ENCODE data around the gene SEZ6L. TPM values are rescaled to one million over a fixed set of nuclear protein-coding genes. Genes with fewer than 3 reads are reported as not detected.

The SEZ6L gene
- total RNA-seq, 1 experiment from 2014 or later: 0.83 TPM

GRCh38 chr22:26164174-26164573 is 5.1 kb upstream of the SEZ6L start:
- Histone ChIP-seq H3K36me3 (replicated peaks; ENCODE audit: control insufficient read depth, insufficient read depth, low read length) (no peaks in the 10 kb centered on the region), H3K27me3 (ENCODE audit: control insufficient read depth, insufficient read depth, low read length) (peaks cover 15% of the 10 kb centered on the region), H3K4me3 (ENCODE audit: insufficient read depth, low read depth, low read length) (no peak overlapping the region)
- DNase-seq: no peak

GRCh38 chr22:26168330-26168851 is 871 bp upstream of the SEZ6L start:
- peak; percentile 45 for DNase-seq
- H3K36me3 ChIP-seq (replicated peaks; ENCODE audit: control insufficient read depth, insufficient read depth, low read length): no peaks in the 10 kb centered on the region
- peak overlapping the region; percentile 52 for H3K4me3 ChIP-seq (ENCODE audit: insufficient read depth, low read depth, low read length)
- peaks cover 31% of the 10 kb centered on the region for H3K27me3 ChIP-seq (ENCODE audit: control insufficient read depth, insufficient read depth, low read length)

- H3K27me3 ChIP-seq (ENCODE audit: control insufficient read depth, insufficient read depth, low read length): peaks cover 31% of the 10 kb centered on the region
- DNase-seq: no peak
- peak overlapping the region; percentile 52 for H3K4me3 ChIP-seq (ENCODE audit: insufficient read depth, low read depth, low read length)
- H3K36me3 ChIP-seq (replicated peaks; ENCODE audit: control insufficient read depth, insufficient read depth, low read length): no peaks in the 10 kb centered on the region
These were observed 335 bp upstream of the SEZ6L start for GRCh38 chr22:26168939-26169314.

GRCh38 chr22:26170112-26170492 is 840 bp downstream of the SEZ6L start:
- Histone ChIP-seq H3K27me3 (ENCODE audit: control insufficient read depth, insufficient read depth, low read length) (peaks cover 31% of the 10 kb centered on the region), H3K4me3 (ENCODE audit: insufficient read depth, low read depth, low read length) (peak overlapping the region; percentile 52), H3K36me3 (replicated peaks; ENCODE audit: control insufficient read depth, insufficient read depth, low read length) (no peaks in the 10 kb centered on the region)
- DNase-seq: peak; percentile 51

GRCh38 chr22:26170795-26171580 is 1.7 kb downstream of the SEZ6L start:
- H3K4me3 ChIP-seq (ENCODE audit: insufficient read depth, low read depth, low read length): no peak overlapping the region
- H3K36me3 ChIP-seq (replicated peaks; ENCODE audit: control insufficient read depth, insufficient read depth, low read length): no peaks in the 10 kb centered on the region
- peak; percentile 75 for DNase-seq
- H3K27me3 ChIP-seq (ENCODE audit: control insufficient read depth, insufficient read depth, low read length): peaks cover 31% of the 10 kb centered on the region

- Histone ChIP-seq H3K36me3 (replicated peaks; ENCODE audit: control insufficient read depth, insufficient read depth, low read length) (no peaks in the 10 kb centered on the region), H3K4me3 (ENCODE audit: insufficient read depth, low read depth, low read length) (no peak overlapping the region), H3K27me3 (ENCODE audit: control insufficient read depth, insufficient read depth, low read length) (peaks cover 31% of the 10 kb centered on the region)
- peak; percentile 62 for DNase-seq
These were observed 3.2 kb downstream of the SEZ6L start for GRCh38 chr22:26172389-26172990.

- H3K27me3 ChIP-seq (ENCODE audit: control insufficient read depth, insufficient read depth, low read length): peaks cover 18% of the 10 kb centered on the region
- H3K36me3 ChIP-seq (replicated peaks; ENCODE audit: control insufficient read depth, insufficient read depth, low read length): no peaks in the 10 kb centered on the region
- DNase-seq: peak; percentile 66
- H3K4me3 ChIP-seq (ENCODE audit: insufficient read depth, low read depth, low read length): no peak overlapping the region
These were observed 5.0 kb downstream of the SEZ6L start for GRCh38 chr22:26174280-26174679.

GRCh38 chr22:26182723-26183122 is 13.5 kb downstream of the SEZ6L start:
- no peaks in the 10 kb centered on the region for H3K36me3 ChIP-seq (replicated peaks; ENCODE audit: control insufficient read depth, insufficient read depth, low read length)
- H3K4me3 ChIP-seq (ENCODE audit: insufficient read depth, low read depth, low read length): no peak overlapping the region
- H3K27me3 ChIP-seq (ENCODE audit: control insufficient read depth, insufficient read depth, low read length): no peaks in the 10 kb centered on the region
- no peak for DNase-seq

- H3K4me3 ChIP-seq (ENCODE audit: insufficient read depth, low read depth, low read length): no peak overlapping the region
- no peaks in the 10 kb centered on the region for H3K27me3 ChIP-seq (ENCODE audit: control insufficient read depth, insufficient read depth, low read length)
- H3K36me3 ChIP-seq (replicated peaks; ENCODE audit: control insufficient read depth, insufficient read depth, low read length): no peaks in the 10 kb centered on the region
- DNase-seq: no peak
These were observed 15.9 kb downstream of the SEZ6L start for GRCh38 chr22:26185190-26185589.

GRCh38 chr22:26188341-26188740 is 19.1 kb downstream of the SEZ6L start:
- Histone ChIP-seq H3K4me3 (ENCODE audit: insufficient read depth, low read depth, low read length) (no peak overlapping the region), H3K27me3 (ENCODE audit: control insufficient read depth, insufficient read depth, low read length) (no peaks in the 10 kb centered on the region)
- DNase-seq: no peak

GRCh38 chr22:26194313-26194712 is 25.1 kb downstream of the SEZ6L start:
- H3K27me3 ChIP-seq (ENCODE audit: control insufficient read depth, insufficient read depth, low read length): no peaks in the 10 kb centered on the region
- DNase-seq: no peak
- H3K36me3 ChIP-seq (replicated peaks; ENCODE audit: control insufficient read depth, insufficient read depth, low read length): no peaks in the 10 kb centered on the region
- no peak overlapping the region for H3K4me3 ChIP-seq (ENCODE audit: insufficient read depth, low read depth, low read length)

More at GRCh38 chr22:26188341-26188740, 19.1 kb downstream of the SEZ6L start:
- H3K36me3 ChIP-seq (replicated peaks; ENCODE audit: control insufficient read depth, insufficient read depth, low read length): no peaks in the 10 kb centered on the region

GRCh38 chr22:26194877-26195276 is 25.6 kb downstream of the SEZ6L start:
- Histone ChIP-seq H3K4me3 (ENCODE audit: insufficient read depth, low read depth, low read length) (no peak overlapping the region), H3K36me3 (replicated peaks; ENCODE audit: control insufficient read depth, insufficient read depth, low read length) (no peaks in the 10 kb centered on the region), H3K27me3 (ENCODE audit: control insufficient read depth, insufficient read depth, low read length) (no peaks in the 10 kb centered on the region)
- DNase-seq: no peak

- H3K36me3 ChIP-seq (replicated peaks; ENCODE audit: control insufficient read depth, insufficient read depth, low read length): no peaks in the 10 kb centered on the region
- no peak overlapping the region for H3K4me3 ChIP-seq (ENCODE audit: insufficient read depth, low read depth, low read length)
- H3K27me3 ChIP-seq (ENCODE audit: control insufficient read depth, insufficient read depth, low read length): no peaks in the 10 kb centered on the region
- no peak for DNase-seq
These were observed 27.4 kb downstream of the SEZ6L start for GRCh38 chr22:26196657-26197056.

GRCh38 chr22:26197425-26197824 is 28.2 kb downstream of the SEZ6L start:
- H3K4me3 ChIP-seq (ENCODE audit: insufficient read depth, low read depth, low read length): no peak overlapping the region
- H3K36me3 ChIP-seq (replicated peaks; ENCODE audit: control insufficient read depth, insufficient read depth, low read length): no peaks in the 10 kb centered on the region
- H3K27me3 ChIP-seq (ENCODE audit: control insufficient read depth, insufficient read depth, low read length): no peaks in the 10 kb centered on the region
- DNase-seq: no peak

- peak; percentile 38 for DNase-seq
- Histone ChIP-seq H3K4me3 (ENCODE audit: insufficient read depth, low read depth, low read length) (no peak overlapping the region), H3K27me3 (ENCODE audit: control insufficient read depth, insufficient read depth, low read length) (no peaks in the 10 kb centered on the region), H3K36me3 (replicated peaks; ENCODE audit: control insufficient read depth, insufficient read depth, low read length) (no peaks in the 10 kb centered on the region)
These were observed 30.4 kb downstream of the SEZ6L start for GRCh38 chr22:26199665-26200064.

Measured in H7 (cell line).